ENCODE results near the gene ATP13A2. TPM values are rescaled to one million over a fixed set of nuclear protein-coding genes. Genes with fewer than 3 reads are reported as not detected.

ATP13A2 gene
- total and polyA plus RNA-seq, 8 donors: 11.1 to 249 (median 24.8) TPM

DNA sequence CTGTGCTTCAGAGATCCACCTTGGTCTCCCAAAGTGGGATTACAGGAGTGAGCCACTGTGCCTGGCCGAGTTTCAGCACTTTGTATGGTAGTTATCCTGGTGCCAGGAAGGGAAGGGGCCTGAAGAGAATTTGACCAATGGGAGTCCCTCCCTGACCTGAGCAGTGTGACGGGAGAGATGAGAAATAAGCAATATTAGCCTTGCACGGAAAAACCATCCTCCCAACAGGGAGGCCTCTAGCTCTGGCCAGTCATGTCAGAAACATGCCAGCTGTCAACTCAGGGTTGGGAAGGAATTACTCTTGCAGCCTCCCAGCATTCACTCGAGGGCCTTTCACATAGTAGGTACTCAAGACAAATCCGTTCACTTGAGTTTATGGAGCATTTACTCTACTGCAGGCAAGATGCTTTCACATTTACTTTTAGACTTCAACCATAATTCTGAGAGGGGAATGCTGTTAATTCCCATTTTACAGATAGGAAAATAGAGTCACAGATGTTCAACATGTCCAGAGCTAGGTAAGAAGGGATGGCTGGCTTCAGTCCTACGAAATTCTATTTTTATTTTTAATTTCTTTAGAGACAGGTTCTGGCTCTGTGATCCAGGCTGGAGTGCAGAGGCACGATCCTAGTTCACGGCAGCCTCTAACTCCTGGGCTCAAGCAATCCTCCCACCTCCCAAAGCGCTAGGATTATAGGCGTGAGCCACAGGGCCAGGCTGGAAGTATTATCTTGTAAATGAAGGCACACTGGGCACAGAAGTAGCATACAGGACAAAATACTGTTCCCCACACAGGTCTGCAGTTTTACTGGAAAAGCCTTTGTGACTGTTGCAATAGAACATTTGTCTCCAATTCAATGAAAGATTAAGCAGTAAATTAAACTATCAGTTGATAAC lies 3.2 kb upstream of the ATP13A2 start:
- Histone ChIP-seq H3K4me3 (no peak overlapping the region), H3K27me3 (no peaks in the 10 kb centered on the region), H3K4me1 (peaks cover 18 to 25% (median 23%) of the 10 kb centered on the region in 4 donors), H3K9me3 (no peaks in the 10 kb centered on the region), H3K27ac (no peak overlapping the region), H3K36me3 (peaks cover 14 to 29% (median 25%) of the 10 kb centered on the region in 4 donors)
- WGBS, 5 donors: 50 to 78% (median 70%) methylated on average over 10 of the region's 10 CpGs
- intact Hi-C loops (cut with DNase I; ENCODE audit: low total_unique reads): no loop called here
- TF ChIP-seq POLR2AphosphoS5 (IDR thresholded peaks at IDR 0.05) (no peak), POLR2A (IDR thresholded peaks at IDR 0.05) (no peak), EP300 (IDR thresholded peaks at IDR 0.05) (no peak)
- TF ChIP-seq, protein P1, sequence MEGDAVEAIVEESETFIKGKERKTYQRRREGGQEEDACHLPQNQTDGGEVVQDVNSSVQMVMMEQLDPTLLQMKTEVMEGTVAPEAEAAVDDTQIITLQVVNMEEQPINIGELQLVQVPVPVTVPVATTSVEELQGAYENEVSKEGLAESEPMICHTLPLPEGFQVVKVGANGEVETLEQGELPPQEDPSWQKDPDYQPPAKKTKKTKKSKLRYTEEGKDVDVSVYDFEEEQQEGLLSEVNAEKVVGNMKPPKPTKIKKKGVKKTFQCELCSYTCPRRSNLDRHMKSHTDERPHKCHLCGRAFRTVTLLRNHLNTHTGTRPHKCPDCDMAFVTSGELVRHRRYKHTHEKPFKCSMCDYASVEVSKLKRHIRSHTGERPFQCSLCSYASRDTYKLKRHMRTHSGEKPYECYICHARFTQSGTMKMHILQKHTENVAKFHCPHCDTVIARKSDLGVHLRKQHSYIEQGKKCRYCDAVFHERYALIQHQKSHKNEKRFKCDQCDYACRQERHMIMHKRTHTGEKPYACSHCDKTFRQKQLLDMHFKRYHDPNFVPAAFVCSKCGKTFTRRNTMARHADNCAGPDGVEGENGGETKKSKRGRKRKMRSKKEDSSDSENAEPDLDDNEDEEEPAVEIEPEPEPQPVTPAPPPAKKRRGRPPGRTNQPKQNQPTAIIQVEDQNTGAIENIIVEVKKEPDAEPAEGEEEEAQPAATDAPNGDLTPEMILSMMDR (IDR thresholded peaks at IDR 0.05): no peak
- DNase-seq: no peak

DNA sequence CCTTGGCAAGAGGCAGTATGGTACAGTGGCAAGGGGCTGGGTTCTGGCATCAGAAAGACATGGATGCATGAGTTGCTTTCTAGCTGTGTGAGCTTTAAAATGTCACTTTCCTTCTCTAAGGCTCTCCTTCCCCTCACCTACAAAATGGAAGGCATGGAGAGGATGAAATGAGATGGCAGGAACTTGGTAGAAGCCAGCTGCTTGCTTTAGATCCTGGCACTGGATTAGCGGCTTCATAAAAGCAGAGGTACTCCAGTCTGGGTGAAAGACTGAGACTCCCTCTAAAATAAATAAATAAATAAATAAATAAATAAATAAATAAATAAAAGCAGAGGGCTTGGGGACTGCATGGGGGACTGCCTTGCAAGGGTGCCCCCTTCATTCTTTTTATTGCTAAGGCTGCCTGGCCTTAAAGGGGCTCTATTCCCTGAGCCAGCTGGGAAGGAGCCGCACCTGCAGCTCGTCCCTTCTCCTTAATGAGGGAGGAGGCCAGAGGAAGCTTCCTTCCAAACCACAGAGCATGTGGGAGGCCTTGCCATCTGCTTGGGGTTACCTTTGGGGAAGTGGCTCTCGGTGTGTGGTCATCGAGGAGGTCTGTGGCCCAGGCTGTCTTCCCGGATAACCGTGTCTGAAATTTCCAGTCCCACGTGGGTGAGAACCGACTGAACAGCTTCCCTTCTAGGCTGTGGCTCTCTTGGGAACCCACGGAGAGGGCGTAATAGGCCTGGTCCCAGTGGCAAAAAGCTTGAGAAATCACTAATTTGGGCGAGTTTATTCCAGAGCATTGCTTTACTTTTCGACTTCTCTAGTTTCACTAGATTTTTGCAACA lies 2.0 kb upstream of the ATP13A2 start:
- Histone ChIP-seq H3K4me1 (peaks cover 21 to 32% (median 29%) of the 10 kb centered on the region in 4 donors), H3K9me3 (no peaks in the 10 kb centered on the region), H3K36me3 (peaks cover 7 to 16% (median 13%) of the 10 kb centered on the region in 4 donors), H3K4me3 (no peak overlapping the region), H3K27me3 (no peaks in the 10 kb centered on the region), H3K27ac (no peak overlapping the region)
- intact Hi-C loops (cut with DNase I; ENCODE audit: low total_unique reads): no loop called here
- WGBS, 5 donors: 70 to 80% (median 72%) methylated on average over 13 of the region's 13 CpGs
- no peak for TF ChIP-seq EP300 (IDR thresholded peaks at IDR 0.05)
- DNase-seq: peak in 1 of 2 donors; percentile 26

DNA sequence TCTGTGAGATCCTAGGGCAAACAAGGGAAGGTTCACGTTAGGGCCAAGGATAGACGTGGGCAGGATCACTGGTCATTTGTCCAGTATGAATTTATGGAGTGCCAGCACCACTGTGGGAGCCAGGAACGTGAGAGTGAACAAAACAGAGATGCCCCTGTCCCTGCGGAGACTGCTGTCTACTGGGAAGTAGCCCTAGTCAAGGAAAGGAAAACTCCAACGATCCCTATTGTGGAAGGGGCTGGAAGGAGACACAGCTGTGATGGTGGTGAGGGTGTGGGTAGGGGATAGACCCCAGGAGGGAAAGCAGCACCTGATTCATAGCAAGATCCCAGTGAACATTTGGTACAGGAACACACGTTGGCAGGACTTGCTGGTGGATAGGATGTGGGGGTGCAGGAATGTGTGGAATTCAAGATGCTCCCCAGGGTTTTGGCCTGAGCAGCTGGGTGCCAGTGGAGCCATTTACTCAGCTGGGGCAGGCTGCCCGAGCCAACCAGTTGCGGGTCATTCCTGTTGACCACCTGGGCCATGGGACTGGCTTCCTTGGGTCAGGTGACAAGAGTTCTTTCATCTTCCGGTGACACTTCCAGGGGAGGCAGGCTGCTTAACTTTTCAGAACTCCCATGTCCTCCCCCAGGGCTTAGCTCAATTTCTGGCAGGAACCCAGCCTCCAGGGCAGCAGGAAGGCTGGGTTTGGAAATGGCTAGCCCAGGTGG lies 1.2 kb upstream of the ATP13A2 start:
- Histone ChIP-seq H3K4me3 (no peak overlapping the region), H3K36me3 (peaks cover 3 to 9% (median 6%) of the 10 kb centered on the region in 4 donors), H3K27me3 (no peaks in the 10 kb centered on the region), H3K4me1 (peaks cover 21 to 32% (median 29%) of the 10 kb centered on the region in 4 donors), H3K9me3 (no peaks in the 10 kb centered on the region), H3K27ac (no peak overlapping the region)
- WGBS, 5 donors: 66 to 85% (median 72%) methylated on average over 7 to 9 of the region's 9 CpGs
- no peak for DNase-seq
- intact Hi-C loops (cut with DNase I; ENCODE audit: low total_unique reads): no loop called here
- no peak for TF ChIP-seq POLR2AphosphoS5 (IDR thresholded peaks at IDR 0.05)
- no peak for TF ChIP-seq EP300 (IDR thresholded peaks at IDR 0.05)
- no peak for TF ChIP-seq POLR2A (IDR thresholded peaks at IDR 0.05)
- TF ChIP-seq, protein P1 (IDR thresholded peaks at IDR 0.05): no peak

DNA sequence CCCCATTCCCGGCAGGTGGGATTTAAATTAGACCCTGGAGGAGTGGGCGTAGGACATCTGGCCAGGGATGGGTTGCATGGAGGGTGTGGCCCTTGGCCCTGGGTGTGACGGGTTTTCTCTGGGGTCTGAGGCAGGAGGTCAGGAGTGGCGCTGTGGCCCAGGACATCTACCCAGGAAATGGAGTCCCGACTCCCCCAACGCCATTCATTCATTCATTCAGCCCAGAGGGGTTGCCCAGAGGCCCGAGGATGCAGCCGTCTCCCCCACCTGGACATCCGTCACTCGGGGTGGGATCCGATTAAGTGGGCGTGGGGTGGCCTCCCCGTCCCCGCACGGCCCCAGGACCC lies 663 bp downstream of the ATP13A2 start:
- peak overlapping the region; percentile 86 to 99 (median 96) for H3K4me3 ChIP-seq
- peaks cover 21 to 32% (median 29%) of the 10 kb centered on the region in 4 donors for H3K4me1 ChIP-seq
- intact Hi-C loops (cut with DNase I; ENCODE audit: low total_unique reads): no loop called here
- H3K27ac ChIP-seq: peak overlapping the region in 3 of 5 donors; percentile 62 to 89 (median 82)
- 0 to 2% (median 1%) methylated on average over 3 to 15 of the region's 15 CpGs for WGBS, 5 donors
- no peak for DNase-seq
- no peaks in the 10 kb centered on the region for H3K27me3 ChIP-seq
- H3K9me3 ChIP-seq: no peaks in the 10 kb centered on the region
- H3K36me3 ChIP-seq: peaks cover 0 to 11% (median 4%) of the 10 kb centered on the region in 4 donors
- TF ChIP-seq POLR2AphosphoS5 (IDR thresholded peaks at IDR 0.05): no peak
- no peak for TF ChIP-seq EP300 (IDR thresholded peaks at IDR 0.05)
- TF ChIP-seq POLR2A (IDR thresholded peaks at IDR 0.05): no peak
- TF ChIP-seq, protein P1 (IDR thresholded peaks at IDR 0.05): no peak

Data from stomach (tissue), 9 donors.